HG02759 (cell line): ENCODE results near the gene LDHAL6B.
"Not testable (repeated sequence)": the region's sequence is repeated elsewhere in the genome, so short reads cannot be mapped to it uniquely, and the experiment has no call there.

Experiments used
- ATAC-seq: cut with Tn5 transposase; IDR thresholded peaks from one replicate; pipeline ENCODE4 v1.9.1; 2021; ENCODE audit warnings: mild to moderate bottlenecking, moderate library complexity; ENCODE audit not compliant: unreplicated experiment

The LDHAL6B gene

GRCh38 chr15:59206623-59207183 lies at the start of gene LDHAL6B:
Gene LDHAL6B, plus strand, starts transcription at chr15:59206843. Its CDS starts 98 bp downstream, at chr15:59206941.
- no peak for ATAC-seq

GRCh38 chr15:59157396-59157795 lies 49.2 kb upstream of the LDHAL6B start:
- no peak for ATAC-seq

GRCh38 chr15:59157840-59158700 lies 48.6 kb upstream of the LDHAL6B start:
- no peak for ATAC-seq

GRCh38 chr15:59158701-59159034 lies 48.0 kb upstream of the LDHAL6B start:
- no peak for ATAC-seq

GRCh38 chr15:59159210-59159609 lies 47.4 kb upstream of the LDHAL6B start:
- no peak for ATAC-seq

- ATAC-seq, result no peak
Observed at GRCh38 chr15:59160880-59161593, 45.6 kb upstream of the LDHAL6B start.

- ATAC-seq, result not testable (repeated sequence)
Observed at GRCh38 chr15:59162080-59162479, 44.6 kb upstream of the LDHAL6B start.

GRCh38 chr15:59165726-59166125 lies 40.9 kb upstream of the LDHAL6B start:
- no peak for ATAC-seq

GRCh38 chr15:59166166-59166565 lies 40.5 kb upstream of the LDHAL6B start:
- ATAC-seq, result no peak

- no peak for ATAC-seq
Observed at GRCh38 chr15:59166601-59167265, 39.9 kb upstream of the LDHAL6B start.

- ATAC-seq, result no peak
Observed at GRCh38 chr15:59168536-59168935, 38.1 kb upstream of the LDHAL6B start.

GRCh38 chr15:59169251-59169708 lies 37.4 kb upstream of the LDHAL6B start:
- ATAC-seq, result no peak

GRCh38 chr15:59170295-59171066 lies 36.2 kb upstream of the LDHAL6B start:
- ATAC-seq, result no peak

GRCh38 chr15:59171067-59171397 lies 35.6 kb upstream of the LDHAL6B start:
- ATAC-seq, result no peak

- ATAC-seq, result no peak
Observed at GRCh38 chr15:59172289-59172901, 34.2 kb upstream of the LDHAL6B start.

- ATAC-seq, result no peak
Observed at GRCh38 chr15:59173194-59173593, 33.4 kb upstream of the LDHAL6B start.

- ATAC-seq, result no peak
Observed at GRCh38 chr15:59174151-59174834, 32.4 kb upstream of the LDHAL6B start.

- no peak for ATAC-seq
Observed at GRCh38 chr15:59174835-59175831, 31.5 kb upstream of the LDHAL6B start.
